SK-N-MC (cell line): ENCODE data around the gene GPS2.
"Not testable (repeated sequence)": the region's sequence is repeated elsewhere in the genome, so short reads cannot be mapped to it uniquely, and the experiment has no call there.

ENCODE experiments used
- EZH2 ChIP-seq: fragments of 200-600 bp; sonication (generic); IDR thresholded peaks from one replicate; pipeline ENCODE4 v1.6.1; 2017; ENCODE audit warnings: antibody characterized with exemption
- POLR2AphosphoS5 ChIP-seq: IDR thresholded peaks from 2 replicates; pipeline ENCODE4 v1.6.1; 2012; ENCODE audit warnings: mild to moderate bottlenecking, low read depth, low read length, borderline replicate concordance

DNA sequence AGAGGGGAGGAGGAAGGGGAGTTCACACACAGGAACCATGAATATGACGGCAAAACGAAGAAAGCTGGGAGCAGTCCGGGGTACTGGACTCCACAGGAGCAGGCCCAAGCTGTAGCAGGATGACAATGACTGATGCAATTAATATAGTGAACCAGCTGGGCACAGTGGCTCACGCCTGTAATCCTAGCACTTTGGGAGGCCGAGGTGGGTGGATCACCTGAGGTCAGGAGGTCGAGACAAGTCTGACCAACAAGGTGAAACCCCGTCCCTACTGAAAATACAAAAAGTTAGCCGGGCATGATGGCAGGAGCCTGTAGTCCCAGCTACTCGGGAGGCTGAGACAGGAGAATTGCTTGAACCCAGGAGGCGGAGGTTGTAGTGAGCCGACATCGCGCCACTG, 20.6 kb upstream of the GPS2 start:
- TF ChIP-seq POLR2AphosphoS5, EZH2: not testable (repeated sequence)
